ENCODE results near the gene TFR2. TPM values are rescaled to one million over a fixed set of nuclear protein-coding genes. Genes with fewer than 3 reads are reported as not detected.

The TFR2 gene
- total RNA-seq, 1 experiment from 2014 or later: not detected

DNA sequence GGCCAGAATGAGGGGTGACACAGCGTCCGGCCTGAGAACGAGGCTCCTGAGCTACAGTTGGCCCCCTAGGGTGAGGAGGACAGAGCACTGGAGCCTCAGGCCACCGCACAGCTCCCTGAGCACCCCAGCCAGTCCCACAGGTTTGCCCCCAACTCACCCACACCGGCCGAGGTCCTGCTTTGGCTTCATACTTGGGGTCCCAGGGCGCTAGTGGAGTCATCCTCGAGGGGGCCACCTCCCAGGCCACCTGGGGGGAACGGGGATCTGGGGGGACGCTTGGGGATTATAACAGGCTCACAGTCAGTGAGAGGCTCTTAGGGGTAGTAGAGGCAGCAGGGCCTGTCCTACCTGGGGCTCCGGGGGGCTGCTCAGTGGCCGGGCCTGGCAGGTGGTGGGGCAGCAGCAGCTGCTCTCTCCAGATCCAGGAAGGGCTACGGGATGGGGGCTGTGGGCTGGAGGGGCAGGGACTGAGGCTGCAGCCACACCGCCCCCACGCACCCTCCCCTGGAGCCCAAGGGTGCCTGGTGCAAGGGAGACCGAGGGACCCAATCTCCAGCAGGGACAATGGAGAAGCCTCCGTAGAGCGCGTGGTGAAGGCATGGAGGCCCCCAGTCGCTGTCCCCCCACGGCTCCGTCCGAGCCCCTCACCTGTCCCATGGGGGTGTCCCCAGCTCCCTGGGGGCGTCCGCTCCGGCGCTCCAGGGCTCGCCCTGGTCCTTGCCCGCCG is 68.2 kb downstream of the TFR2 start:
- TF ChIP-seq, protein P1, sequence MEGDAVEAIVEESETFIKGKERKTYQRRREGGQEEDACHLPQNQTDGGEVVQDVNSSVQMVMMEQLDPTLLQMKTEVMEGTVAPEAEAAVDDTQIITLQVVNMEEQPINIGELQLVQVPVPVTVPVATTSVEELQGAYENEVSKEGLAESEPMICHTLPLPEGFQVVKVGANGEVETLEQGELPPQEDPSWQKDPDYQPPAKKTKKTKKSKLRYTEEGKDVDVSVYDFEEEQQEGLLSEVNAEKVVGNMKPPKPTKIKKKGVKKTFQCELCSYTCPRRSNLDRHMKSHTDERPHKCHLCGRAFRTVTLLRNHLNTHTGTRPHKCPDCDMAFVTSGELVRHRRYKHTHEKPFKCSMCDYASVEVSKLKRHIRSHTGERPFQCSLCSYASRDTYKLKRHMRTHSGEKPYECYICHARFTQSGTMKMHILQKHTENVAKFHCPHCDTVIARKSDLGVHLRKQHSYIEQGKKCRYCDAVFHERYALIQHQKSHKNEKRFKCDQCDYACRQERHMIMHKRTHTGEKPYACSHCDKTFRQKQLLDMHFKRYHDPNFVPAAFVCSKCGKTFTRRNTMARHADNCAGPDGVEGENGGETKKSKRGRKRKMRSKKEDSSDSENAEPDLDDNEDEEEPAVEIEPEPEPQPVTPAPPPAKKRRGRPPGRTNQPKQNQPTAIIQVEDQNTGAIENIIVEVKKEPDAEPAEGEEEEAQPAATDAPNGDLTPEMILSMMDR (IDR thresholded peaks at IDR 0.05; ENCODE audit: unreplicated experiment): no peak
- ChIA-PET POLR2A (interaction anchor here (0.7 to 1.3 kb wide), 2 partner anchors 13 to 31 kb away, joined by 3 to 5 read pairs; partner anchors contain the start of genes FBXO24 and LRCH4), CTCF (interaction anchor here (0.6 to 2.6 kb wide), 2 partner anchors 9 to 13 kb away, joined by 3 to 14 read pairs; no protein-coding TSS in a partner anchor)
- H3K27me3 Mint-ChIP-seq (ENCODE audit: insufficient read depth, unreplicated experiment): no peaks in the 10 kb centered on the region
- peaks cover 14% of the 10 kb centered on the region for H3K36me3 Mint-ChIP-seq (ENCODE audit: insufficient read depth, unreplicated experiment)
- H3K4me1 Mint-ChIP-seq (ENCODE audit: insufficient read depth, unreplicated experiment): no peaks in the 10 kb centered on the region
- no peak for DNase-seq (ENCODE audit: unreplicated experiment)
- H3K4me3 Mint-ChIP-seq (ENCODE audit: unreplicated experiment): no peak overlapping the region
- intact Hi-C loops (cut with micrococcal nuclease): no loop called here
- H3K9me3 Mint-ChIP-seq (ENCODE audit: unreplicated experiment): no peaks in the 10 kb centered on the region
- no peak overlapping the region for H3K27ac Mint-ChIP-seq (ENCODE audit: low read depth, unreplicated experiment)
- BruUV-seq (replicated peaks): no TSS peak

DNA sequence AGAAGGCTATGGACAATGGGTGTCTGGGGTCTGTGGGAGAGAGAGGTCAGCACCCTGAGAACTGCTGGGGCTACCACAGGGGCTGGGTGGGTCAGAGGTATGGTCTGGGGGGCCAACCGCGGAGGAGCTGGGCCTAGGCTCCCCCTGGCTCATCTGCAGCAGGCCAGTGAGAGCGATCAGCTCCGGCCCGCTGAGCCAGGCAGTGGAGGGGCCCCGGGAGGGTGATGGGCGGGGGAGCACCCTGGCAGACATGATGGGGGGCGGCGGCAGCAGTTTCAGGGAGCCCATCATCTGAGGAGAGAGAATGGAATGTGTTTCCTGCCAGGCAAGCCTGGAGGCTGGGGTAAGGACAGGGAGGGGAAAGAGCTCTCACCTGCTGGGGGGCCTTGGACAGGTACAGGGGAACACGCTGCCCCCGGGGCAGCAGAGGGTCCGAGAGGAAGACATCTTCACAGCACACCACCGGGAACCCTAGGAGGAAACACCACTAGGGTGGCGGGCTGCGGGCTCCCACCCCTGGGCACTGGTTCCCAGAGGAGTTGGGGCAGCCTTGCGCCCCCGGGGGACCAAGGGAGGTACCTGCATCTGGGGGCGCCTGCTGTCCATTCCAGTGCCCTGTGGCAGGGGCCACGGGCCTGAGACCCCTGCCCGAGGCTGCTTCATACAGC is 68.9 kb downstream of the TFR2 start:
- intact Hi-C loops (cut with micrococcal nuclease): no loop called here
- Mint-ChIP-seq H3K9me3 (ENCODE audit: unreplicated experiment) (no peaks in the 10 kb centered on the region), H3K4me3 (ENCODE audit: unreplicated experiment) (no peak overlapping the region), H3K27ac (ENCODE audit: low read depth, unreplicated experiment) (no peak overlapping the region), H3K36me3 (ENCODE audit: insufficient read depth, unreplicated experiment) (peaks cover 14% of the 10 kb centered on the region), H3K4me1 (ENCODE audit: insufficient read depth, unreplicated experiment) (no peaks in the 10 kb centered on the region), H3K27me3 (ENCODE audit: insufficient read depth, unreplicated experiment) (no peaks in the 10 kb centered on the region)
- no TSS peak for BruUV-seq (replicated peaks)
- DNase-seq (ENCODE audit: unreplicated experiment): no peak
- CTCF ChIA-PET: interaction anchor here (0.6 to 2.6 kb wide), 2 partner anchors 8 to 12 kb away, joined by 3 to 14 read pairs; no protein-coding TSS in a partner anchor
- TF ChIP-seq, protein P1 (IDR thresholded peaks at IDR 0.05; ENCODE audit: unreplicated experiment): no peak
- POLR2A ChIA-PET: interaction anchor here (0.7 to 1.3 kb wide), 2 partner anchors 14 to 30 kb away, joined by 3 to 5 read pairs; partner anchors contain the start of genes FBXO24 and LRCH4

DNA sequence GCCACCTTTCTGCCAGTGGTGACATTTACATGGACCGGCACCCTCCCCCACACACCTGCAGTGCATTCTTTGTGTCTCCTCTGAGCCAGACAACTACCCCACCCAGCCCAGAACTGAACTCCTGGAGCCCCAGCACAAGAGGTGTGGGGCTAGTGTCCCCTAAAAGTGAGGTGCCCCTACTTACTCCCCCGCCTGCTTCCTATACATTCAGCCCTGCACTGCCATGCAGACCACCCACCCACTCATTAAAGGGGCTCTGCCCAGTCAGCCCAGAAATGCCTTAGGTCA is 69.6 kb downstream of the TFR2 start:
- H3K27ac Mint-ChIP-seq (ENCODE audit: low read depth, unreplicated experiment): no peak overlapping the region
- TF ChIP-seq, protein P1 (IDR thresholded peaks at IDR 0.05; ENCODE audit: unreplicated experiment): no peak
- no peak for DNase-seq (ENCODE audit: unreplicated experiment)

More for the DNA sequence above, 69.6 kb downstream of the TFR2 start:
- ChIA-PET CTCF (interaction anchor here (0.9 to 2.6 kb wide), 2 partner anchors 12 to 102 kb away, joined by 6 to 14 read pairs; no protein-coding TSS in a partner anchor), POLR2A (no interaction called here)
- no peaks in the 10 kb centered on the region for H3K9me3 Mint-ChIP-seq (ENCODE audit: unreplicated experiment)
- no peaks in the 10 kb centered on the region for H3K27me3 Mint-ChIP-seq (ENCODE audit: insufficient read depth, unreplicated experiment)
- no peaks in the 10 kb centered on the region for H3K4me1 Mint-ChIP-seq (ENCODE audit: insufficient read depth, unreplicated experiment)
- H3K4me3 Mint-ChIP-seq (ENCODE audit: unreplicated experiment): no peak overlapping the region
- H3K36me3 Mint-ChIP-seq (ENCODE audit: insufficient read depth, unreplicated experiment): peaks cover 14% of the 10 kb centered on the region
- intact Hi-C loops (cut with micrococcal nuclease): no loop called here
- no TSS peak for BruUV-seq (replicated peaks)

Measured in MCF 10A (cell line).